HG03045 (cell line): ENCODE measurements around the gene DHX8.
A peak's percentile ranks its signal among the peaks of the same experiment; 100 is the strongest.
"Not testable (repeated sequence)": the region's sequence is repeated elsewhere in the genome, so short reads cannot be mapped to it uniquely, and the experiment has no call there.

Source experiments
- ATAC-seq: cut with Tn5 transposase; IDR thresholded peaks from one replicate; pipeline ENCODE4 v1.9.1; 2021; ENCODE audit warnings: mild to moderate bottlenecking, moderate library complexity; ENCODE audit not compliant: unreplicated experiment

Gene DHX8

GRCh38 chr17:43483674-43484551 is at the start of gene DHX8:
TSS of gene DHX8 (plus strand) at chr17:43483975. CDS start at chr17:43484038, 63 bp downstream.
- ATAC-seq, result peak; percentile 92

GRCh38 chr17:43434902-43435319 is 48.9 kb upstream of the DHX8 start:
- no peak for ATAC-seq

GRCh38 chr17:43437756-43438155 is 46.0 kb upstream of the DHX8 start:
- no peak for ATAC-seq

GRCh38 chr17:43438626-43439025 is 45.1 kb upstream of the DHX8 start:
- ATAC-seq, result no peak

- ATAC-seq, result no peak
These were observed 44.7 kb upstream of the DHX8 start for GRCh38 chr17:43439041-43439440.

- ATAC-seq, result no peak
These were observed 41.1 kb upstream of the DHX8 start for GRCh38 chr17:43442711-43443110.

- no peak for ATAC-seq
These were observed 40.4 kb upstream of the DHX8 start for GRCh38 chr17:43443381-43443780.

- ATAC-seq, result no peak
These were observed 39.4 kb upstream of the DHX8 start for GRCh38 chr17:43444223-43445008.

- ATAC-seq, result no peak
These were observed 38.7 kb upstream of the DHX8 start for GRCh38 chr17:43445009-43445589.

GRCh38 chr17:43446773-43447172 is 37.0 kb upstream of the DHX8 start:
- no peak for ATAC-seq

- no peak for ATAC-seq
These were observed 34.9 kb upstream of the DHX8 start for GRCh38 chr17:43448720-43449469.

GRCh38 chr17:43449470-43450248 is 34.1 kb upstream of the DHX8 start:
- no peak for ATAC-seq

- ATAC-seq, result not testable (repeated sequence)
These were observed 33.0 kb upstream of the DHX8 start for GRCh38 chr17:43450791-43451190.

GRCh38 chr17:43451741-43452140 is 32.0 kb upstream of the DHX8 start:
- not testable (repeated sequence) for ATAC-seq

- ATAC-seq, result no peak
These were observed 30.4 kb upstream of the DHX8 start for GRCh38 chr17:43453331-43453812.

GRCh38 chr17:43454868-43455267 is 28.9 kb upstream of the DHX8 start:
- no peak for ATAC-seq

- ATAC-seq, result no peak
These were observed 27.7 kb upstream of the DHX8 start for GRCh38 chr17:43456029-43456428.

GRCh38 chr17:43456661-43457361 is 27.0 kb upstream of the DHX8 start:
- ATAC-seq, result no peak

GRCh38 chr17:43457362-43457692 is 26.4 kb upstream of the DHX8 start:
- no peak for ATAC-seq
